ENCODE data around the gene DNAJC5. TPM values are rescaled to one million over a fixed set of nuclear protein-coding genes. Genes with fewer than 3 reads are reported as not detected.

The DNAJC5 gene
- total and polyA plus RNA-seq, 9 of the 15 experiments (the other 6 are each of a cell fraction or from before 2014, with no cell fraction given): 0.95 to 42.8 (median 23.4) TPM

DNA sequence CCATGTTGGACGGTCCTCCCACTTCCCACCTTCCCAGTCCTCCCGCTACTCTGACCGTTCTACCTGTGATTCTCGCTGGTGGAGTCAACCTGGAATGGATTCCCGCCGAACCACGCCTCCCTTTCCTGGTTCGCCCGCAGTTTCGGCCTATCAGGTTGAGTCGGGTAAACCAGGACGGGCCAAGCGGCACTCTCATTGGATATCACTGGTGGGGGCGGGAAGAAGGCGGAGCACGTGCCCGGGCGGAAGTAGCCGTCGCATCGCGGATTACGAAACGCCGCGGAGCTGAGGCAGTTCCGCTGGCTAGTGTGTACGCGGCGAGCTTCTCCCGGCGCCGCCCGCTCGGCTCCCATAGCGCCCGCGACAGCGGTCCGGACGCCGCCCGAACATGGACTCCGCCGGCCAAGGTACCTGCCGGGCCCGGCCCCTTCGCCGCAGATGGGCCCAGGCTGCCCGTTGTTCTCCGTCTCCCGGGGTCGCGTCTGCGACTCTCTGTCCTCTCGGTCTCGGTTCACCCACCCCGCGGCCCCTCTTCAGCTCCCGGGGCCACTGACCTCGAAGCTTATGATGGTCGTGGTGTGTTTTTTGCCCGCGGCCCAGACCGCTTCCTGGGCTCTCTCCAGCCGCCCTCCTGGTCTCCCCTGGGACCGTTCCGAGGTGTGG is 29.8 kb upstream of the DNAJC5 start, which contains the start of gene TPD52L2 (continued):
- TF ChIP-seq, protein P1, sequence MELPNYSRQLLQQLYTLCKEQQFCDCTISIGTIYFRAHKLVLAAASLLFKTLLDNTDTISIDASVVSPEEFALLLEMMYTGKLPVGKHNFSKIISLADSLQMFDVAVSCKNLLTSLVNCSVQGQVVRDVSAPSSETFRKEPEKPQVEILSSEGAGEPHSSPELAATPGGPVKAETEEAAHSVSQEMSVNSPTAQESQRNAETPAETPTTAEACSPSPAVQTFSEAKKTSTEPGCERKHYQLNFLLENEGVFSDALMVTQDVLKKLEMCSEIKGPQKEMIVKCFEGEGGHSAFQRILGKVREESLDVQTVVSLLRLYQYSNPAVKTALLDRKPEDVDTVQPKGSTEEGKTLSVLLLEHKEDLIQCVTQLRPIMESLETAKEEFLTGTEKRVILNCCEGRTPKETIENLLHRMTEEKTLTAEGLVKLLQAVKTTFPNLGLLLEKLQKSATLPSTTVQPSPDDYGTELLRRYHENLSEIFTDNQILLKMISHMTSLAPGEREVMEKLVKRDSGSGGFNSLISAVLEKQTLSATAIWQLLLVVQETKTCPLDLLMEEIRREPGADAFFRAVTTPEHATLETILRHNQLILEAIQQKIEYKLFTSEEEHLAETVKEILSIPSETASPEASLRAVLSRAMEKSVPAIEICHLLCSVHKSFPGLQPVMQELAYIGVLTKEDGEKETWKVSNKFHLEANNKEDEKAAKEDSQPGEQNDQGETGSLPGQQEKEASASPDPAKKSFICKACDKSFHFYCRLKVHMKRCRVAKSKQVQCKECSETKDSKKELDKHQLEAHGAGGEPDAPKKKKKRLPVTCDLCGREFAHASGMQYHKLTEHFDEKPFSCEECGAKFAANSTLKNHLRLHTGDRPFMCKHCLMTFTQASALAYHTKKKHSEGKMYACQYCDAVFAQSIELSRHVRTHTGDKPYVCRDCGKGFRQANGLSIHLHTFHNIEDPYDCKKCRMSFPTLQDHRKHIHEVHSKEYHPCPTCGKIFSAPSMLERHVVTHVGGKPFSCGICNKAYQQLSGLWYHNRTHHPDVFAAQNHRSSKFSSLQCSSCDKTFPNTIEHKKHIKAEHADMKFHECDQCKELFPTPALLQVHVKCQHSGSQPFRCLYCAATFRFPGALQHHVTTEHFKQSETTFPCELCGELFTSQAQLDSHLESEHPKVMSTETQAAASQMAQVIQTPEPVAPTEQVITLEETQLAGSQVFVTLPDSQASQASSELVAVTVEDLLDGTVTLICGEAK (IDR thresholded peaks at IDR 0.05): peak; percentile 98
- TF ChIP-seq, protein P1 (CRISPR knock-in tag; IDR thresholded peaks at IDR 0.05): no peak
- peak; percentile 63; the same call in 1 of the 2 replicates for TF ChIP-seq ELF4 (CRISPR knock-in tag; IDR thresholded peaks at IDR 0.05)
- TF ChIP-seq CREM (IDR thresholded peaks at IDR 0.05; ENCODE audit: low read depth): peak; percentile 99
- TF ChIP-seq PRPF4 (IDR thresholded peaks at IDR 0.05; ENCODE audit: insufficient read depth, low read depth, low read length, poor library complexity, severe bottlenecking): no peak
- peak; percentile 93 for TF ChIP-seq POLR2H (tag; IDR thresholded peaks at IDR 0.05; ENCODE audit: low read depth)
- peak; percentile 77 for TF ChIP-seq RB1 (IDR thresholded peaks at IDR 0.05; ENCODE audit: low read depth)
- no peak for TF ChIP-seq SETDB1 (IDR thresholded peaks at IDR 0.05; ENCODE audit: low read length)
- TF ChIP-seq SNIP1 (IDR thresholded peaks at IDR 0.05; ENCODE audit: low read depth): peak; percentile 62; the same call in 1 of the 2 replicates
- peak; percentile 76 for TF ChIP-seq LEF1 (IDR thresholded peaks at IDR 0.05)
- TF ChIP-seq, protein P2, sequence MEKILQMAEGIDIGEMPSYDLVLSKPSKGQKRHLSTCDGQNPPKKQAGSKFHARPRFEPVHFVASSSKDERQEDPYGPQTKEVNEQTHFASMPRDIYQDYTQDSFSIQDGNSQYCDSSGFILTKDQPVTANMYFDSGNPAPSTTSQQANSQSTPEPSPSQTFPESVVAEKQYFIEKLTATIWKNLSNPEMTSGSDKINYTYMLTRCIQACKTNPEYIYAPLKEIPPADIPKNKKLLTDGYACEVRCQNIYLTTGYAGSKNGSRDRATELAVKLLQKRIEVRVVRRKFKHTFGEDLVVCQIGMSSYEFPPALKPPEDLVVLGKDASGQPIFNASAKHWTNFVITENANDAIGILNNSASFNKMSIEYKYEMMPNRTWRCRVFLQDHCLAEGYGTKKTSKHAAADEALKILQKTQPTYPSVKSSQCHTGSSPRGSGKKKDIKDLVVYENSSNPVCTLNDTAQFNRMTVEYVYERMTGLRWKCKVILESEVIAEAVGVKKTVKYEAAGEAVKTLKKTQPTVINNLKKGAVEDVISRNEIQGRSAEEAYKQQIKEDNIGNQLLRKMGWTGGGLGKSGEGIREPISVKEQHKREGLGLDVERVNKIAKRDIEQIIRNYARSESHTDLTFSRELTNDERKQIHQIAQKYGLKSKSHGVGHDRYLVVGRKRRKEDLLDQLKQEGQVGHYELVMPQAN (IDR thresholded peaks at IDR 0.05; ENCODE audit: borderline replicate concordance): peak; percentile 43; the same call in 1 of the 2 replicates
- no peak for TF ChIP-seq NR4A1 (CRISPR knock-in tag; IDR thresholded peaks at IDR 0.05)
- TF ChIP-seq NR4A1 (tag; IDR thresholded peaks at IDR 0.05): no peak
- TF ChIP-seq ZNF507 (tag; conservative IDR thresholded peaks at IDR 0.05): no peak
- TF ChIP-seq BHLHE40 (IDR thresholded peaks at IDR 0.05; ENCODE audit: low read length): peak; percentile 100
- TF ChIP-seq, protein P3, sequence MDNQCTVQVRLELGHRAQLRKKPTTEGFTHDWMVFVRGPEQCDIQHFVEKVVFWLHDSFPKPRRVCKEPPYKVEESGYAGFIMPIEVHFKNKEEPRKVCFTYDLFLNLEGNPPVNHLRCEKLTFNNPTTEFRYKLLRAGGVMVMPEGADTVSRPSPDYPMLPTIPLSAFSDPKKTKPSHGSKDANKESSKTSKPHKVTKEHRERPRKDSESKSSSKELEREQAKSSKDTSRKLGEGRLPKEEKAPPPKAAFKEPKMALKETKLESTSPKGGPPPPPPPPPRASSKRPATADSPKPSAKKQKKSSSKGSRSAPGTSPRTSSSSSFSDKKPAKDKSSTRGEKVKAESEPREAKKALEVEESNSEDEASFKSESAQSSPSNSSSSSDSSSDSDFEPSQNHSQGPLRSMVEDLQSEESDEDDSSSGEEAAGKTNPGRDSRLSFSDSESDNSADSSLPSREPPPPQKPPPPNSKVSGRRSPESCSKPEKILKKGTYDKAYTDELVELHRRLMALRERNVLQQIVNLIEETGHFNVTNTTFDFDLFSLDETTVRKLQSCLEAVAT (IDR thresholded peaks at IDR 0.05): peak; percentile 32 to 78; a peak in 2 of 4 replicates
